GM20000 (cell line): ENCODE results near the gene LMAN1.

Source experiments
- DNase-seq: peaks from one replicate; pipeline ENCODE4 v3.0.0; 2012; ENCODE audit warnings: low spot score
- CTCF ChIP-seq: IDR thresholded peaks from 2 replicates; pipeline ENCODE4 v1.5.1; 2012; ENCODE audit warnings: mild to moderate bottlenecking, control low read depth; ENCODE audit errors: extremely low read depth, missing control alignments

Gene LMAN1

DNA sequence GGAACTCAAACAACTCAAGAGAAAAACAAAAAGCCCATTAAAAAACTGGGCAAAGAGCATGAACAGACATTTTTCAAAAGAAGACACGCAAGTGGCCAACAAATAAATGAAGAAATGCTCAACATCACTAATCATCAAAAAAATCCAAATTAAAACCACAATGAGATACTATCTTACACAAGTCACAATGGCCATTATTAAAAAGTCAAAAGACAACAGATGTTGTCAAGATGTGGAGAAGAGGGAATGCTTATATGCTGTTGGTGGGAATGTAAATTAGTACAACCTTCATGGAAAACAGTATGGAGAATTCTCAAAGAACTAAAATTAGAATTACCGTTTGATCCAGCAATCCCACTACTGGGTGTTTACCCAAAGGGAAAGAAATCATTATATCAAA, 15.1 kb downstream of the LMAN1 start:
- no peak for DNase-seq
- no peak for TF ChIP-seq CTCF

- DNase-seq, result no peak
- TF ChIP-seq CTCF, result no peak
Measured at GRCh38 chr18:59340817-59341216, 18.2 kb downstream of the LMAN1 start.

- DNase-seq, result no peak
- TF ChIP-seq CTCF, result no peak
Measured at GRCh38 chr18:59340312-59340711, 18.8 kb downstream of the LMAN1 start.

- DNase-seq, result no peak
- no peak for TF ChIP-seq CTCF
Measured at GRCh38 chr18:59332986-59333385, 26.1 kb downstream of the LMAN1 start.

DNA sequence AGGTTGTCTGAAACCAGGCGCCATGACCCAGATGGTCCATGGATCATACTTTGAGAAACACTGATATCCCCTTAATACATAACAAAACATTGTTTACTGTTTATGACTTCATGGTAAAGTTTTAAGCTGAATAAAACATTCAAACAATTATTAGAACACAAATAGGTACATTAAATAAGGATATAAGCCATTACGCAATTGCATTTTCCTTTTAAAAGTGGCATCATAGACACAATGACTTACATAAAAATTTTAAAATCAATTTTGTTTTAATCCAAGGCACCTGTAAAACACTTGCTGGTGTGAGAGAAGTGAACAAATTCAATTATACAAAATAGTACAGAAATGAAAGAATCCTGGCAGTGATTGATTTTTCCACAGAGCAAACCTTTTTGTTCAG, 30.4 kb downstream of the LMAN1 start:
- TF ChIP-seq CTCF, result no peak

GRCh38 chr18:59325965-59326364, 33.1 kb downstream of the LMAN1 start:
- no peak for DNase-seq
- no peak for TF ChIP-seq CTCF

More for the DNA sequence above, 30.4 kb downstream of the LMAN1 start:
- DNase-seq, result no peak

GRCh38 chr18:59324623-59324971, 34.5 kb downstream of the LMAN1 start:
- no peak for TF ChIP-seq CTCF
- DNase-seq, result no peak
